Breast epithelium (tissue), 3 donors: ENCODE measurements around the gene PASD1.

Experiments used
- CTCF ChIP-seq, 3 donors: fragments of 450-650 bp; IDR thresholded peaks; one replicate each; pipeline ENCODE4 v1.5.1; 2016 to 2017; ENCODE audit warnings: antibody characterized with exemption in 3 of 3, mild to moderate bottlenecking in 3 of 3, moderate library complexity in 3 of 3
- POLR2A ChIP-seq: fragments of 450-650 bp; IDR thresholded peaks from one replicate; pipeline ENCODE4 v1.6.1; 2016; ENCODE audit warnings: antibody characterized with exemption, mild to moderate bottlenecking, moderate library complexity
- POLR2AphosphoS5 ChIP-seq, 3 donors: sonication (generic); formaldehyde crosslinking; IDR thresholded peaks; one replicate each; pipeline ENCODE4 v1.6.1; 2017; ENCODE audit warnings: antibody characterized with exemption in 3 of 3

GRCh38 chrX:151538190-151539122 lies 25.0 kb upstream of the PASD1 start:
- TF ChIP-seq CTCF (IDR thresholded peaks at IDR 0.05): no peak
- no peak for TF ChIP-seq POLR2A
- TF ChIP-seq POLR2AphosphoS5 (IDR thresholded peaks at IDR 0.05): no peak
